GM12891 (cell line): Measurements from ENCODE around the gene SIRT6.
"Not testable (repeated sequence)": the region's sequence is repeated elsewhere in the genome, so short reads cannot be mapped to it uniquely, and the experiment has no call there.

Experiments used
- PAX5 ChIP-seq: IDR thresholded peaks from 2 replicates; pipeline ENCODE4 v1.6.1; 2011; ENCODE audit warnings: low read length, moderate library complexity, mild to moderate bottlenecking; ENCODE audit not compliant: insufficient read depth, severe bottlenecking
- POLR2A ChIP-seq: IDR thresholded peaks from 2 replicates; pipeline ENCODE4 v1.6.1; 2011; ENCODE audit warnings: low read depth, low read length, control low read depth
- POLR2AphosphoS5 ChIP-seq: IDR thresholded peaks from 2 replicates; pipeline ENCODE4 v1.6.1; 2011; ENCODE audit warnings: low read depth, low read length, control low read depth
- POU2F2 ChIP-seq: IDR thresholded peaks from 2 replicates; pipeline ENCODE4 v1.6.1; 2011; ENCODE audit warnings: low read depth, mild to moderate bottlenecking, control low read depth, low read length, moderate library complexity
- SPI1 ChIP-seq: IDR thresholded peaks from 2 replicates; pipeline ENCODE4 v1.6.1; 2011; ENCODE audit warnings: low read depth, low read length, control low read depth
- TAF1 ChIP-seq: IDR thresholded peaks from 2 replicates; pipeline ENCODE4 v1.6.1; 2011; ENCODE audit warnings: low read depth, low read length, control low read depth

- not testable (repeated sequence) for TF ChIP-seq POLR2A, POLR2AphosphoS5, SPI1, TAF1, PAX5, POU2F2
These were observed 47.9 kb upstream of the SIRT6 start for GRCh38 chr19:4230237-4230636.
